HG02852 (cell line): Measurements from ENCODE around the gene RBM47.
"Not testable (repeated sequence)": the region's sequence is repeated elsewhere in the genome, so short reads cannot be mapped to it uniquely, and the experiment has no call there.

Experiments
- ATAC-seq: cut with Tn5 transposase; IDR thresholded peaks from one replicate; pipeline ENCODE4 v1.9.1; 2021; ENCODE audit warnings: mild to moderate bottlenecking, moderate library complexity; ENCODE audit not compliant: unreplicated experiment

RBM47 gene

GRCh38 chr4:40629401-40630334 lies at the start of gene RBM47:
Gene RBM47, minus strand, starts transcription at chr4:40629864. Its CDS starts 190,971 bp downstream, at chr4:40438893.
- ATAC-seq, result peak; percentile 35

GRCh38 chr4:40678421-40678820 lies 48.8 kb upstream of the RBM47 start:
- ATAC-seq, result no peak

- ATAC-seq, result no peak
Observed at GRCh38 chr4:40675166-40675565, 45.5 kb upstream of the RBM47 start.

- peak; percentile 80 for ATAC-seq
Observed at GRCh38 chr4:40672528-40673522, 43.2 kb upstream of the RBM47 start.

- no peak for ATAC-seq
Observed at GRCh38 chr4:40669504-40669903, 39.8 kb upstream of the RBM47 start.

- no peak for ATAC-seq
Observed at GRCh38 chr4:40665842-40666241, 36.2 kb upstream of the RBM47 start.

GRCh38 chr4:40662962-40663604 lies 33.4 kb upstream of the RBM47 start:
- peak; percentile 80 for ATAC-seq

- ATAC-seq, result no peak
Observed at GRCh38 chr4:40661803-40662202, 32.1 kb upstream of the RBM47 start.

GRCh38 chr4:40656201-40656863 lies 26.7 kb upstream of the RBM47 start:
- peak; percentile 88 for ATAC-seq

GRCh38 chr4:40651280-40651679 lies 21.6 kb upstream of the RBM47 start:
- ATAC-seq, result no peak

GRCh38 chr4:40649321-40649720 lies 19.7 kb upstream of the RBM47 start:
- no peak for ATAC-seq

- no peak for ATAC-seq
Observed at GRCh38 chr4:40648742-40649281, 19.1 kb upstream of the RBM47 start.

GRCh38 chr4:40648131-40648530 lies 18.5 kb upstream of the RBM47 start:
- ATAC-seq, result no peak

- ATAC-seq, result no peak
Observed at GRCh38 chr4:40645586-40645985, 15.9 kb upstream of the RBM47 start.

- ATAC-seq, result no peak
Observed at GRCh38 chr4:40632080-40632479, 2.4 kb upstream of the RBM47 start.

- peak; percentile 55 for ATAC-seq
Observed at GRCh38 chr4:40630335-40631021, 814 bp upstream of the RBM47 start.

GRCh38 chr4:40628888-40629287 lies 776 bp downstream of the RBM47 start:
- ATAC-seq, result no peak

GRCh38 chr4:40628407-40628806 lies 1.3 kb downstream of the RBM47 start:
- not testable (repeated sequence) for ATAC-seq

- no peak for ATAC-seq
Observed at GRCh38 chr4:40627540-40627939, 2.1 kb downstream of the RBM47 start.
